Stimulated activated CD4-positive, alpha-beta T cell treated with anti-CD3 and anti-CD28 coated beads, Interleukin-15, amount 100 ng/mL, for 24 hours (primary cell): ENCODE data around the gene OR4C46.
"Not testable (repeated sequence)": the region's sequence is repeated elsewhere in the genome, so short reads cannot be mapped to it uniquely, and the experiment has no call there.

ENCODE experiments used
- DNase-seq: peaks from one replicate; pipeline ENCODE4 v3.0.0-alpha.2; 2020

OR4C46 gene

DNA sequence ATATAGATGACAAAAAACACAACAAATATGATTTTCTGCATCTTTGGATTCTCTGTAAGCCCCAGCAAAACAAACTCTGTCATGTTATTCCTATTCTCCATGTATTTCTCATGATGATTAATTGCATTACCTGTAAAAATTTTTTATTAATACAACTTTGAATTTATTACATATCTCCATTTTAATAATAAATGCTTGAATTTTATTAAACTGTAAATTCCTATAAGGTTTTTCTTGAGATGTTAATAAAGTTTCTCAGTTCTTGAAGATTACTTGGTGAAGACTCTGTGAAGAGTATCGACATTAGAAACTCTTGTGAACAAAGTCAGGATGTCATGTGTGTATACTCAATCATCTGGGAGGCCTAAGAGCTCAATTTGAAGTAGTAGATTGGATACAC lies at the start of gene OR4C46:
Gene OR4C46, minus strand, starts transcription at position 101 of the 400 bp plus-strand sequence. Its CDS starts 0 bp downstream, at position 101.
- DNase-seq: no peak

GRCh38 chr11:54645606-54646005 lies 41.8 kb upstream of the OR4C46 start:
- not testable (repeated sequence) for DNase-seq

DNA sequence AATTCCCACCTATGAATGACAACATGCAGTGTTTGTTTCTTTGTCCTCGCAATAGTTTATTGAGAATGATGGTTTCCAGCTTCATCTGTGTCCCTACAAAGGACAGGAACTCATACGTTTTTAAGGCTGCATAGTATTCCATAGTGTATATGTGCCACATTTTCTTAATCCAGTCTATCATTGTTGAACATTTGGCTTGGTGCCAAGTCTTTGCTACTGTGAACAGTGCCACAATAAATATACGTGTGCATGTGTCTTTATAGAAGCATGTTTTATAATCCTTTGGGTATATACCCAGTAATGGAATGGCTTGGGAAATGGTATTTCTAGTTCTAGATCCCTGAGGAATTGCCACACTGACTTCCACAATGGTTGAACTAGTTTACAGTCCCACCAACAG lies 42.4 kb downstream of the OR4C46 start:
- DNase-seq: not testable (repeated sequence)

DNA sequence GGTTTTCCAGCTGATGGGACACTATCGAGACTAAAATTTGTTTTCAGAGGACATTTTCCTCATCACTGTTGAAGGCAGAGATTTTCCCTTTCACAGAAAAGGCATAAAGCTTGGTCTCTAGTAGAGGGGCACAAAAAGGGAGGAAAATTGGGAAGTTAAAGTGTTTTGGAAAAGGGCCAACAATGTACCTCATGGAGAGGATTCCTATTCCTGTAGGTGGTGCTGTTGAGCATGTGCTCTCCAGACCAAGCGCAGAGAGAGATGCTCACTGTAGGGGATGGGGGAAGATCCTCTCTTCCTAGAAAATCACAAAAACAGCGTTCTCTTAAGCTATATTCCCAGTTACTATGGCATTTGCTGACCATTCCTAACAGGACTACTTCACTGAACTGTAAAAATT lies 44.9 kb downstream of the OR4C46 start:
- no peak for DNase-seq

DNA sequence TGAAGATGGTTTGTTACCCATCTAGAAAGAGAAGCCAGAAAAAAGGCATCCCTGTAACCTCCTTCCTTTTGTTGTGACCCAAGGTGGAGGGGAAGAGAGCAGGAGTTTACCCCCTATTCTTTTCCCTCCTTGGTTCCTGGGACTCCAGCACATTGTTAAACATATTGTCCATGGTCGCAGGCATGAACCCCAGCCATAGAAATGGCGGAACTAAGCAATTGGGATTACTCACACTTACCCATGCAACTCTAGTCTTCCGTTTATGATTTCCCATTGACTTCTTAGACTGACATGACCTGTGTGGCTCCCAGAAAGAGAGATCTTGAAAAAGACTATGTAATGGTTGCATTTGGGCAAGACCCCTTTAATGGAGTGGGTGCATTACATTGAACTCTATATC lies 45.4 kb downstream of the OR4C46 start:
- DNase-seq: no peak
